B cell (primary cell): Measurements from ENCODE around the gene AFTPH.

Experiments
- CTCF ChIP-seq: fragments of 200-600 bp; IDR thresholded peaks from one replicate; pipeline ENCODE4 v1.8.0; 2022; ENCODE audit warnings: antibody characterized with exemption, mild to moderate bottlenecking
- EZH2 ChIP-seq: IDR thresholded peaks from 2 replicates; pipeline ENCODE4 v1.6.1; 2012; ENCODE audit warnings: borderline replicate concordance, low read depth, mild to moderate bottlenecking, moderate library complexity, low read length; ENCODE audit not compliant: insufficient read depth, poor library complexity, severe bottlenecking

GRCh38 chr2:64533882-64534281 is 9.8 kb downstream of the AFTPH start:
- TF ChIP-seq EZH2 (no peak), CTCF (no peak)
